Measurements from ENCODE around the gene NRP1. TPM values are rescaled to one million over a fixed set of nuclear protein-coding genes. Genes with fewer than 3 reads are reported as not detected.

Gene NRP1
- total RNA-seq, 1 experiment from 2014 or later, result 31.7 TPM

GRCh38 chr10:33263453-33263852 lies 71.0 kb downstream of the NRP1 start:
- H3K4me3 ChIP-seq (ENCODE audit: low read depth, low read length, poor library complexity, severe bottlenecking), result no peak overlapping the region
- no peak overlapping the region for H3K27ac ChIP-seq (ENCODE audit: low read depth, low read length, poor library complexity, severe bottlenecking)
- no peaks in the 10 kb centered on the region for H3K36me3 ChIP-seq (ENCODE audit: insufficient read depth, low read length, poor library complexity, severe bottlenecking)
- intact Hi-C loops (cut with micrococcal nuclease; ENCODE audit: unreplicated experiment), result no loop called here
- POLR2A ChIA-PET (ENCODE audit: low non-redundant PET), result no interaction called here
- BruUV-seq (replicated peaks), result no TSS peak
- H3K9me3 ChIP-seq (ENCODE audit: low read depth, low read length, poor library complexity, severe bottlenecking), result no peaks in the 10 kb centered on the region
- CTCF ChIA-PET, result no interaction called here
- no peak for TF ChIP-seq CTCF (conservative IDR thresholded peaks at IDR 0.05; ENCODE audit: low read depth, low read length)
- no peak for TF ChIP-seq EZH2 (IDR thresholded peaks at IDR 0.05; ENCODE audit: borderline replicate concordance, low read depth, low read length, poor library complexity, severe bottlenecking)
- H3K27me3 ChIP-seq (replicated peaks; ENCODE audit: insufficient read depth, low read depth, low read length, poor library complexity), result no peaks in the 10 kb centered on the region
- no peak for DNase-seq (ENCODE audit: low spot score)
- no peaks in the 10 kb centered on the region for H3K4me1 ChIP-seq (ENCODE audit: insufficient read depth, low read length, poor library complexity, severe bottlenecking)

DNA sequence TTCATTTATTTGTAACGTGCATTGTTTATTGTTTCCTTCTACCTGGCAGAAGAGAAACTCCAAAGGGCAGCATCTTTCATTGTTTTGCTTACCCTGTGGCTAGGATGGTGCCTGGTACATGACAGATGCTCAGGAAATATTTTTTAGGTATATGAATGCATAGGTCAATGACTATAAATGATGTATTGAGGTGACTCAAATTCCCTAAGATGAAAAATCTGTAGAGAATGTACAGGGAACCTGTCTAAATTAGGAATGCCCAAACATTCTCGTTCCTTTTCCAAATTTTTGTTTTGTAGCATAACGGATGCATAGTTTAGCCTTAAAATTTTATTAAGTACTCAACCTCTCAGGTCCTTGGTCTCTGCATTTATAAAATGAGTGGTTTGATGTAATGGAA lies 71.6 kb downstream of the NRP1 start:
- no peak for TF ChIP-seq EZH2 (IDR thresholded peaks at IDR 0.05; ENCODE audit: borderline replicate concordance, low read depth, low read length, poor library complexity, severe bottlenecking)
- TF ChIP-seq CTCF (conservative IDR thresholded peaks at IDR 0.05; ENCODE audit: low read depth, low read length), result no peak
- H3K9me3 ChIP-seq (ENCODE audit: low read depth, low read length, poor library complexity, severe bottlenecking), result no peaks in the 10 kb centered on the region
- CTCF ChIA-PET, result no interaction called here
- POLR2A ChIA-PET (ENCODE audit: low non-redundant PET), result no interaction called here
- H3K4me3 ChIP-seq (ENCODE audit: low read depth, low read length, poor library complexity, severe bottlenecking), result no peak overlapping the region
- no peaks in the 10 kb centered on the region for H3K4me1 ChIP-seq (ENCODE audit: insufficient read depth, low read length, poor library complexity, severe bottlenecking)
- no peak overlapping the region for H3K27ac ChIP-seq (ENCODE audit: low read depth, low read length, poor library complexity, severe bottlenecking)
- no peaks in the 10 kb centered on the region for H3K36me3 ChIP-seq (ENCODE audit: insufficient read depth, low read length, poor library complexity, severe bottlenecking)
- intact Hi-C loops (cut with micrococcal nuclease; ENCODE audit: unreplicated experiment), result no loop called here
- no peaks in the 10 kb centered on the region for H3K27me3 ChIP-seq (replicated peaks; ENCODE audit: insufficient read depth, low read depth, low read length, poor library complexity)
- no TSS peak for BruUV-seq (replicated peaks)
- no peak for DNase-seq (ENCODE audit: low spot score)

DNA sequence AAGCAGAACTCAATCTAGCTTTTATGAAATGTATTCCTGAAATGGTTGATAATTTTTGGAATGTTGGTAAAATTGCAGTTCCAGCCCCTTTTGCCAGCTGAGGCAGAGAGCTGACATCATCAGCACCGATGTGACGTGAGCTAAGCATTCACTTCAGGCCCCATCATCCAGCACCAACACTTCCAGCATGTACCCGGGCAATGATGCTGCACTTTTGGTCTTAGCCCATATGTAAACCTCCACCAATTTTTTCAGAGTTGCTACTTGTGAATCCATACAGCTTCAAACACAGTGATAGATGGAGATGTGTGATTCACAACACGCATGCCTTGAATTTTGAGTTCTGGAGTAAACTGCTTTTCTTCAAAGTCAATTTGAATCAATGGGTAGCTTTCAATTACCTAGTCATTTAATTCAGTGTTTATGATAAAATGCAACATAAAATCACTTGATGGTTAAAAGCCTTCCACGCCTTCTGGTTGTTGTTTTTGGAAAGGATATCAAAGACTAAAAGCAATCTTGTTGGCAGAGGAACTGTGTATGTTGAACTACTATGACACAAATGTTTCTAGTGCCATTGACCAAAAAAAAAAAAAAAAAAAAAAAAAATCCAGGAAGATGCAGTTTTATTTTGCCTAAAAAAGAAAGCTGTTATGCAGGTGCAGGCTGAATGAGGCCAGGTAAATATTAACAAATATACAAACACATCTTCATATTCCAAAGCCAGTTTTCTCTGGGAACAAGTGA lies 73.9 kb downstream of the NRP1 start:
- BruUV-seq (replicated peaks), result no TSS peak
- CTCF ChIA-PET, result no interaction called here
- Histone ChIP-seq H3K27ac (ENCODE audit: low read depth, low read length, poor library complexity, severe bottlenecking) (no peak overlapping the region), H3K27me3 (replicated peaks; ENCODE audit: insufficient read depth, low read depth, low read length, poor library complexity) (no peaks in the 10 kb centered on the region), H3K36me3 (ENCODE audit: insufficient read depth, low read length, poor library complexity, severe bottlenecking) (no peaks in the 10 kb centered on the region), H3K9me3 (ENCODE audit: low read depth, low read length, poor library complexity, severe bottlenecking) (no peaks in the 10 kb centered on the region), H3K4me3 (ENCODE audit: low read depth, low read length, poor library complexity, severe bottlenecking) (no peak overlapping the region), H3K4me1 (ENCODE audit: insufficient read depth, low read length, poor library complexity, severe bottlenecking) (no peaks in the 10 kb centered on the region)
- intact Hi-C loops (cut with micrococcal nuclease; ENCODE audit: unreplicated experiment), result no loop called here
- POLR2A ChIA-PET (ENCODE audit: low non-redundant PET), result no interaction called here
- TF ChIP-seq EZH2 (IDR thresholded peaks at IDR 0.05; ENCODE audit: borderline replicate concordance, low read depth, low read length, poor library complexity, severe bottlenecking) (no peak), CTCF (conservative IDR thresholded peaks at IDR 0.05; ENCODE audit: low read depth, low read length) (no peak)
- no peak for DNase-seq (ENCODE audit: low spot score)
